Fibroblast of skin of scalp (primary cell): Measurements from ENCODE around the gene HMGN4.

Source experiments
- DNase-seq: peaks from one replicate; pipeline ENCODE4 v3.0.0-alpha.2; 2013

HMGN4 gene

GRCh38 chr6:26552640-26553188, 14.5 kb downstream of the HMGN4 start:
- DNase-seq = no peak

GRCh38 chr6:26553264-26553634, 15.1 kb downstream of the HMGN4 start:
- DNase-seq = peak; percentile 79

- peak; percentile 94 for DNase-seq
Measured at GRCh38 chr6:26553635-26554446, 15.7 kb downstream of the HMGN4 start.

- DNase-seq = no peak
Measured at GRCh38 chr6:26554447-26554696, 16.2 kb downstream of the HMGN4 start.

GRCh38 chr6:26554697-26555504, 16.7 kb downstream of the HMGN4 start:
- DNase-seq = peak; percentile 86

GRCh38 chr6:26555505-26556262, 17.5 kb downstream of the HMGN4 start:
- DNase-seq = no peak

- peak; percentile 97 for DNase-seq
Measured at GRCh38 chr6:26556263-26557070, 18.3 kb downstream of the HMGN4 start.

- DNase-seq = no peak
Measured at GRCh38 chr6:26561533-26562466, 23.6 kb downstream of the HMGN4 start.

GRCh38 chr6:26563488-26563887, 25.3 kb downstream of the HMGN4 start:
- no peak for DNase-seq

- peak; percentile 90 for DNase-seq
Measured at GRCh38 chr6:26568601-26569432, 30.7 kb downstream of the HMGN4 start.

GRCh38 chr6:26569433-26569764, 31.2 kb downstream of the HMGN4 start:
- no peak for DNase-seq

GRCh38 chr6:26570027-26570809, 32.1 kb downstream of the HMGN4 start:
- DNase-seq = no peak

- DNase-seq = peak; percentile 92
Measured at GRCh38 chr6:26571592-26572296, 33.6 kb downstream of the HMGN4 start.

GRCh38 chr6:26575494-26575939, 37.4 kb downstream of the HMGN4 start:
- peak; percentile 65 for DNase-seq

GRCh38 chr6:26576407-26576843, 38.3 kb downstream of the HMGN4 start:
- no peak for DNase-seq

- peak; percentile 85 for DNase-seq
Measured at GRCh38 chr6:26576929-26577719, 39.0 kb downstream of the HMGN4 start.

GRCh38 chr6:26577720-26578072, 39.5 kb downstream of the HMGN4 start:
- no peak for DNase-seq

- no peak for DNase-seq
Measured at GRCh38 chr6:26578279-26578678, 40.1 kb downstream of the HMGN4 start.
